ENCODE results near the gene CD83. TPM values are rescaled to one million over a fixed set of nuclear protein-coding genes. Genes with fewer than 3 reads are reported as not detected.
"Not testable (repeated sequence)": the region's sequence is repeated elsewhere in the genome, so short reads cannot be mapped to it uniquely, and the experiment has no call there.

The CD83 gene
- total RNA-seq, 4 donors from 2014 or later = 0.27 to 0.72 (median 0.56) TPM; not detected in 1

- H3K4me3 ChIP-seq = no peak overlapping the region
- DNase-seq = no peak
Observed at GRCh38 chr6:14072084-14072483, 45.5 kb upstream of the CD83 start.

DNA sequence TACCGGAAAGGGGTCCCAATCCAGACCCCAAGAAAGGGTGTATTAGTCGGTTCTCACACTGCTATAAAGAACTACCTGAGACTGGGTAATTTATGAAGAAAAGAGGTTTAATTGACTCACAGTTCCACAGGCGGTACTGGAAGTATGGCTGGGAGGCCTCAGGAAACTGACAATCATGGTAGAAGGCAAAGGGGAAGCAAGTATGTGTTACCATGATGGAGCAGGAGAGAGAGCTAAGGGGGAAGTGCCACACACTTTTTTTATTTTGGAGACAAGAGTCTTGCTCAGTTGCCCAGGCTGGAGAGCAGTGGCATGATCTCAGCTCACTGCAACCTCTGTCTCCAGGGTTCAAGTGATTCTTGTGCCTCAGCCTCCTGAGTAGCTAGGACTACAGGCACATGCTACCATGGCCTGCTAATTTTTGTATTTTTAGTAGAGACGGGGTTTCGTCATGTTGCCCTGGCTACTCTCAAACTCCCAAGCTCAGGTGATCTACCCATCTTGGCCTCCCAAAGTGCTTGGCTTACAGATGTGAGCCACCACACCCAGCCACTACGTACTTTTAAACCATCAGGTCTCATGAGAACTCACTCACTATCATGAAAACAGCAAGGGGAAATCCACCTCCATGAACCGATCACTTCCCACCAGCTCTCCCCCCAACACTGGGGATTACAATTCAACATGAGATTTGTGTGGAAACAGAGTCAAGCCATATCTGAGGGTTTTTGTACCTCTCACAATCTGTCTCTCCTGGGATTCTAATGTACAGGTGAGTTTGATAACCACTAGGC, 43.8 kb upstream of the CD83 start:
- H3K4me1 ChIP-seq; H3K27me3 ChIP-seq; H3K9me3 ChIP-seq; H3K4me3 ChIP-seq; H3K27ac ChIP-seq; DNase-seq; H3K36me3 ChIP-seq; intact Hi-C loops (cut with DNase I; ENCODE audit: low total_unique reads); ATAC-seq: not testable (repeated sequence)
- in situ Hi-C loops (cut with MboI; ENCODE audit: low sequenced_read_pairs in 4 of 4) = loop anchor here in 3 of 4 donors (25.0 kb wide), 3 partner anchors 286 to 736 kb away; partner anchors contain the start of genes SIRT5 (in 1 of the 3) and TBC1D7 (in 1 of the 3)

More at GRCh38 chr6:14072084-14072483, 45.5 kb upstream of the CD83 start:
- Histone ChIP-seq H3K27ac (no peak overlapping the region), H3K27me3 (peaks cover 0 to 3% (median 0%) of the 10 kb centered on the region in 3 donors), H3K9me3 (no peaks in the 10 kb centered on the region), H3K36me3 (no peaks in the 10 kb centered on the region), H3K4me1 (no peaks in the 10 kb centered on the region)
- intact Hi-C loops (cut with DNase I; ENCODE audit: low total_unique reads) = no loop called here
- in situ Hi-C loops (cut with MboI; ENCODE audit: low sequenced_read_pairs in 4 of 4) = loop anchor here in 3 of 4 donors (25.0 kb wide), 3 partner anchors 285 to 735 kb away; partner anchors contain the start of genes SIRT5 (in 1 of the 3) and TBC1D7 (in 1 of the 3)
- no peak for ATAC-seq
- TF ChIP-seq POLR2A (IDR thresholded peaks at IDR 0.05) = no peak
- TF ChIP-seq, protein P1, sequence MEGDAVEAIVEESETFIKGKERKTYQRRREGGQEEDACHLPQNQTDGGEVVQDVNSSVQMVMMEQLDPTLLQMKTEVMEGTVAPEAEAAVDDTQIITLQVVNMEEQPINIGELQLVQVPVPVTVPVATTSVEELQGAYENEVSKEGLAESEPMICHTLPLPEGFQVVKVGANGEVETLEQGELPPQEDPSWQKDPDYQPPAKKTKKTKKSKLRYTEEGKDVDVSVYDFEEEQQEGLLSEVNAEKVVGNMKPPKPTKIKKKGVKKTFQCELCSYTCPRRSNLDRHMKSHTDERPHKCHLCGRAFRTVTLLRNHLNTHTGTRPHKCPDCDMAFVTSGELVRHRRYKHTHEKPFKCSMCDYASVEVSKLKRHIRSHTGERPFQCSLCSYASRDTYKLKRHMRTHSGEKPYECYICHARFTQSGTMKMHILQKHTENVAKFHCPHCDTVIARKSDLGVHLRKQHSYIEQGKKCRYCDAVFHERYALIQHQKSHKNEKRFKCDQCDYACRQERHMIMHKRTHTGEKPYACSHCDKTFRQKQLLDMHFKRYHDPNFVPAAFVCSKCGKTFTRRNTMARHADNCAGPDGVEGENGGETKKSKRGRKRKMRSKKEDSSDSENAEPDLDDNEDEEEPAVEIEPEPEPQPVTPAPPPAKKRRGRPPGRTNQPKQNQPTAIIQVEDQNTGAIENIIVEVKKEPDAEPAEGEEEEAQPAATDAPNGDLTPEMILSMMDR (IDR thresholded peaks at IDR 0.05 in 4 of 5, conservative IDR thresholded peaks at IDR 0.05 in 1 of 5) = no peak

- in situ Hi-C loops (cut with MboI; ENCODE audit: low sequenced_read_pairs in 4 of 4) (loop anchor here in 3 of 4 donors (25.0 kb wide), 3 partner anchors 287 to 737 kb away; partner anchors contain the start of genes SIRT5 (in 1 of the 3) and TBC1D7 (in 1 of the 3)), intact Hi-C loops (cut with DNase I; ENCODE audit: low total_unique reads) (no loop called here)
- H3K36me3 ChIP-seq = no peaks in the 10 kb centered on the region
- no peak for TF ChIP-seq POLR2A (IDR thresholded peaks at IDR 0.05)
- TF ChIP-seq, protein P1 (IDR thresholded peaks at IDR 0.05 in 4 of 5, conservative IDR thresholded peaks at IDR 0.05 in 1 of 5) = no peak
- peak overlapping the region; percentile 30 to 56 (median 42) for H3K4me3 ChIP-seq
- peaks cover 0 to 3% (median 0%) of the 10 kb centered on the region in 3 donors for H3K27me3 ChIP-seq
- ATAC-seq = no peak
- no peaks in the 10 kb centered on the region for H3K4me1 ChIP-seq
- no peak for DNase-seq
- H3K9me3 ChIP-seq = no peaks in the 10 kb centered on the region
- peak overlapping the region in 2 of 4 donors; percentile 28 to 44 for H3K27ac ChIP-seq
Observed at GRCh38 chr6:14074476-14075094, 43.0 kb upstream of the CD83 start.

DNA sequence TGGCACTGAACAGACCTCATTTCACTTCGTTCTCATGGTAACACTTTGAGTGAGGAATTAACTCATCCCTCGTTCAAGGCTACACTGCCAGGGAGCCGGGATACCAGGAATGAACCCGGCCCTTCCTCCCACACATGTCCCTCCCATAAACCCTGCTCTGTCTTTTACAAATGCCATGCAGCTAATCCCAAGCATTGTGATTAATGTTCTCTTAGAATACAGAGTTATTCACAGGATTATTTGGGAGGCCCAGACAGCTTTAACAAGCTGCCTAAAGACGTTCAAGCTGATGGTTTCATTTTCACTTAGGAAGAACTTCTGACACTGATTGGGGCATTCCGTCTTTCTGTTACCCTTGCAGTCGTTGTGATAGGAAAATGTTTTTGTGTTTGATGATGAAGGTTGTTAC, 42.5 kb upstream of the CD83 start:
- H3K4me1 ChIP-seq = no peaks in the 10 kb centered on the region
- TF ChIP-seq POLR2A (IDR thresholded peaks at IDR 0.05) = no peak
- TF ChIP-seq, protein P1 (IDR thresholded peaks at IDR 0.05 in 4 of 5, conservative IDR thresholded peaks at IDR 0.05 in 1 of 5) = no peak
- peak overlapping the region in 3 of 4 donors; percentile 16 to 44 (median 28) for H3K27ac ChIP-seq
- peaks cover 0 to 3% (median 0%) of the 10 kb centered on the region in 3 donors for H3K27me3 ChIP-seq
- peak overlapping the region; percentile 30 to 56 (median 42) for H3K4me3 ChIP-seq
- in situ Hi-C loops (cut with MboI; ENCODE audit: low sequenced_read_pairs in 4 of 4) = no loop called here
- intact Hi-C loops (cut with DNase I; ENCODE audit: low total_unique reads) = no loop called here
- H3K9me3 ChIP-seq = no peaks in the 10 kb centered on the region
- ATAC-seq (peak in 1 of 2 donors; percentile 56), DNase-seq (no peak)
- H3K36me3 ChIP-seq = no peaks in the 10 kb centered on the region

Measured in gastrocnemius medialis (tissue), 4 donors.